ENCODE measurements around the gene ARHGAP6. TPM values are rescaled to one million over a fixed set of nuclear protein-coding genes. Genes with fewer than 3 reads are reported as not detected.

Gene ARHGAP6
- total and polyA plus RNA-seq, 9 of the 15 experiments (the other 6 are each of a cell fraction or from before 2014, with no cell fraction given): 12.5 to 63.6 (median 41.8) TPM

DNA sequence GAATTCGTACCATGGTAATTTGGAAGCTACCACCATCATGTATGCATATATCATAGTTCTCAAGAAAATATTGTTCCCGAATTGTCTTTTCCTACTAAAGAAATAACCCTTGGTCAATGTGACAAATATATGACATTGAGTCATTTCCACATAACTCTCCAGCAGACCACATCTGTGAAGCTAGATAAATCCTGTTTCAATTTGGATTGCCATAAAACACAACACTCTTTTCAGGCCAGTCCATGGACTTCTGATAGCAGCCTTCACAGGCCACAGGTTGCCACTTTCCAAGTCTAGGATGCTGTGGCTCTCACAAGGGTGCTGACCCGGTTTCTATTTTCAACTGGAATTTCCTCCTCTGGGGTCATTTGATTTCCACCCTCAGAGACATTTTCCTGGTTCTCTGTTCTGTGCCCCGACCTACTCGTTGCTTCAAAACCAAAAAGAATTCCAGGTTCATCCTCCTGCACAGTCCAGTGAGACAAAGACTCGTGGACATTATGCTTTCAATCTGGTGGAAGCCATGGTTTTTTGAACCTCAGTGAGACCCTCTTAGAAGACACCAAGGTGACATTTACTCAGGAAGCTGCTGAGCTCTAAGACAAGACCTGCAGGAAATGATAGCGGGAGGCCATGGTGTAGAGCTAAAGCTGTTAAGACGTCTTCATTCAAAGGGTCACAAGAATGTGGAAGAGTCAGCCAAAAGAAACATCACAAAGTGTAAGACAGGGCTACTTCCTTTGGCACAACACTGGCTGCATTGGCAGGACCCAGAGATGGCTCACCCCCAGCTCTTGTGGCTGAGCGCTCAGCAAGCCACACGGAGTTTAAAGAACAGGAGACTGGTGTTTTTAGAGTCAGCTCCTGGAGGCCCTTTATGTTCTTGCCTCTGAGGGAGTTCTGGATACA, 252.8 kb downstream of the ARHGAP6 start:
- peak overlapping the region; percentile 87 for H3K27ac ChIP-seq (ENCODE audit: extremely low read depth, low read depth, low read length)
- no peaks in the 10 kb centered on the region for H3K9me1 ChIP-seq (ENCODE audit: control insufficient read depth, insufficient read depth, low read length)
- peak overlapping the region; percentile 49 to 67; a peak in 3 of 4 replicates for H3K9ac ChIP-seq (ENCODE audit: insufficient read depth in 1 of 2, low read depth in 2 of 2, low read length in 2 of 2)
- peak; percentile 74 for ATAC-seq
- in situ Hi-C loops (cut with MboI): no loop called here
- intact Hi-C loops (cut with micrococcal nuclease): no loop called here
- H3K9me3 ChIP-seq (replicated peaks; ENCODE audit: control insufficient read depth, insufficient read depth, low read depth, low read length): no peaks in the 10 kb centered on the region
- no peaks in the 10 kb centered on the region for H3K27me3 ChIP-seq (ENCODE audit: control insufficient read depth in 2 of 2, insufficient read depth in 2 of 2, low read length in 2 of 2)
- H3K4me1 ChIP-seq (replicated peaks in 1 of 2; ENCODE audit: control insufficient read depth in 2 of 2, insufficient read depth in 2 of 2, low read length in 2 of 2): peaks cover 11 to 74% of the 10 kb centered on the region in 2 experiments
- WGBS (ENCODE audit: insufficient coverage, low coverage, missing lambda C conversion rate): 16% methylated on average over 10 of the region's 10 CpGs
- no TSS peak for BruUV-seq (replicated peaks)
- no peaks in the 10 kb centered on the region for H4K20me1 ChIP-seq (replicated peaks; ENCODE audit: control insufficient read depth, insufficient read depth, low read length)
- peak overlapping the region; percentile 81 for H3K4me2 ChIP-seq (ENCODE audit: insufficient read depth, low read length)
- peaks cover 37% of the 10 kb centered on the region for H3K36me3 ChIP-seq (ENCODE audit: control insufficient read depth, insufficient read depth, low read length)
- H3K79me2 ChIP-seq (ENCODE audit: control insufficient read depth, insufficient read depth, low read length): peaks cover 98% of the 10 kb centered on the region
- H2AFZ ChIP-seq (ENCODE audit: low read depth, low read length): peak overlapping the region; percentile 77
- no peak overlapping the region for H3K4me3 ChIP-seq
- ChIA-PET CTCF (ENCODE audit: low intra/inter-chr PET ratio) (no interaction called here), POLR2A (interaction anchor here (1.2 to 2.1 kb wide), 6 partner anchors 9 to 27 kb away, joined by 3 to 10 read pairs (median 4); no protein-coding TSS in a partner anchor)
- DNase-seq (ENCODE audit: extremely low read depth in 1 of 4, low spot score in 3 of 4): peak in 2 of 4 experiments; percentile 35 to 73
- FAIRE-seq: peak; percentile 69
- TF ChIP-seq CREB1 (IDR thresholded peaks at IDR 0.05): no peak
- no peak for TF ChIP-seq CREB1 (CRISPR knock-in tag; IDR thresholded peaks at IDR 0.05)
- no peak for TF ChIP-seq FOXJ3 (CRISPR knock-in tag; IDR thresholded peaks at IDR 0.05)
- TF ChIP-seq TRIM24 (IDR thresholded peaks at IDR 0.05): no peak
- peak; percentile 43; the same call in 1 of the 2 replicates for TF ChIP-seq NCOR1 (IDR thresholded peaks at IDR 0.05)
- TF ChIP-seq ZNF175 (CRISPR knock-in tag; IDR thresholded peaks at IDR 0.05; ENCODE audit: low read depth): peak; percentile 56; the same call in 1 of the 2 replicates
- no peak for TF ChIP-seq NUFIP1 (IDR thresholded peaks at IDR 0.05; ENCODE audit: partially characterized antibody)
- TF ChIP-seq, protein P1, sequence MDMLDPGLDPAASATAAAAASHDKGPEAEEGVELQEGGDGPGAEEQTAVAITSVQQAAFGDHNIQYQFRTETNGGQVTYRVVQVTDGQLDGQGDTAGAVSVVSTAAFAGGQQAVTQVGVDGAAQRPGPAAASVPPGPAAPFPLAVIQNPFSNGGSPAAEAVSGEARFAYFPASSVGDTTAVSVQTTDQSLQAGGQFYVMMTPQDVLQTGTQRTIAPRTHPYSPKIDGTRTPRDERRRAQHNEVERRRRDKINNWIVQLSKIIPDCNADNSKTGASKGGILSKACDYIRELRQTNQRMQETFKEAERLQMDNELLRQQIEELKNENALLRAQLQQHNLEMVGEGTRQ (CRISPR knock-in tag; IDR thresholded peaks at IDR 0.05): no peak
- no peak for TF ChIP-seq MCM7 (IDR thresholded peaks at IDR 0.05)
- no peak for TF ChIP-seq ZFP91 (CRISPR knock-in tag; IDR thresholded peaks at IDR 0.05)
- no peak for TF ChIP-seq CEBPZ (IDR thresholded peaks at IDR 0.05; ENCODE audit: borderline replicate concordance, low read depth, low read length)
- TF ChIP-seq ZFX (CRISPR knock-in tag; IDR thresholded peaks at IDR 0.05): no peak
- TF ChIP-seq ZNF431 (CRISPR knock-in tag; IDR thresholded peaks at IDR 0.05): no peak
- peak; percentile 84 for TF ChIP-seq ARID1B (IDR thresholded peaks at IDR 0.05)
- no peak for TF ChIP-seq MIER1 (IDR thresholded peaks at IDR 0.05; ENCODE audit: low read depth)
- TF ChIP-seq STAT5A (IDR thresholded peaks at IDR 0.05; ENCODE audit: borderline replicate concordance, low read length): 0 out of 2 replicates have a peak, but pooled peaks have one; percentile 32
- TF ChIP-seq ESRRA (IDR thresholded peaks at IDR 0.05; ENCODE audit: borderline replicate concordance, low read depth): no peak
